GM20000 (cell line): ENCODE results near the gene KAZN.

ENCODE experiments used
- DNase-seq: peaks from one replicate; pipeline ENCODE4 v3.0.0; 2012; ENCODE audit warnings: low spot score
- TF ChIP-seq, protein P1 (sequence below): IDR thresholded peaks from 2 replicates; pipeline ENCODE4 v1.5.1; 2012; ENCODE audit warnings: mild to moderate bottlenecking, control low read depth; ENCODE audit errors: extremely low read depth, missing control alignments

Gene KAZN

DNA sequence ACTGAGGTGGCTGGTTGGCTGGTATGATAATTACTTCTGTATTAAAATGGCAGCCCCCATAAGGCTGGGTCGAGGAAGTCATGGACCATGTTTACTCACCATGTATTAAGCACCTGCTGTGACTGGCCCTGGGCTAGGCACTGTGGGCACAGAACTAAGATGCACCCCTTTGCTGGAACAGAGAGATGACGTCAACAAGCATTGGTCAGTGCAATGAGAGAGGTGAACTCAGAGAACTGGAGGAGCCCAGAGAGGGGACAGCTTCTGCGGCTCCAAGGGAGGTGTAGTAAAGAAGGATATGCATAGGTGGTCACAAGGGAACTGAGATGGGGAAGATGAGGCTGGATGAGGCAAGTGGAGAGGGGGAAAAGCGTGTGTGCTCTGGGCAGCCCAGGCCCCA, 88.7 kb downstream of the KAZN start:
- DNase-seq = no peak
- TF ChIP-seq, protein P1, sequence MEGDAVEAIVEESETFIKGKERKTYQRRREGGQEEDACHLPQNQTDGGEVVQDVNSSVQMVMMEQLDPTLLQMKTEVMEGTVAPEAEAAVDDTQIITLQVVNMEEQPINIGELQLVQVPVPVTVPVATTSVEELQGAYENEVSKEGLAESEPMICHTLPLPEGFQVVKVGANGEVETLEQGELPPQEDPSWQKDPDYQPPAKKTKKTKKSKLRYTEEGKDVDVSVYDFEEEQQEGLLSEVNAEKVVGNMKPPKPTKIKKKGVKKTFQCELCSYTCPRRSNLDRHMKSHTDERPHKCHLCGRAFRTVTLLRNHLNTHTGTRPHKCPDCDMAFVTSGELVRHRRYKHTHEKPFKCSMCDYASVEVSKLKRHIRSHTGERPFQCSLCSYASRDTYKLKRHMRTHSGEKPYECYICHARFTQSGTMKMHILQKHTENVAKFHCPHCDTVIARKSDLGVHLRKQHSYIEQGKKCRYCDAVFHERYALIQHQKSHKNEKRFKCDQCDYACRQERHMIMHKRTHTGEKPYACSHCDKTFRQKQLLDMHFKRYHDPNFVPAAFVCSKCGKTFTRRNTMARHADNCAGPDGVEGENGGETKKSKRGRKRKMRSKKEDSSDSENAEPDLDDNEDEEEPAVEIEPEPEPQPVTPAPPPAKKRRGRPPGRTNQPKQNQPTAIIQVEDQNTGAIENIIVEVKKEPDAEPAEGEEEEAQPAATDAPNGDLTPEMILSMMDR = no peak

DNA sequence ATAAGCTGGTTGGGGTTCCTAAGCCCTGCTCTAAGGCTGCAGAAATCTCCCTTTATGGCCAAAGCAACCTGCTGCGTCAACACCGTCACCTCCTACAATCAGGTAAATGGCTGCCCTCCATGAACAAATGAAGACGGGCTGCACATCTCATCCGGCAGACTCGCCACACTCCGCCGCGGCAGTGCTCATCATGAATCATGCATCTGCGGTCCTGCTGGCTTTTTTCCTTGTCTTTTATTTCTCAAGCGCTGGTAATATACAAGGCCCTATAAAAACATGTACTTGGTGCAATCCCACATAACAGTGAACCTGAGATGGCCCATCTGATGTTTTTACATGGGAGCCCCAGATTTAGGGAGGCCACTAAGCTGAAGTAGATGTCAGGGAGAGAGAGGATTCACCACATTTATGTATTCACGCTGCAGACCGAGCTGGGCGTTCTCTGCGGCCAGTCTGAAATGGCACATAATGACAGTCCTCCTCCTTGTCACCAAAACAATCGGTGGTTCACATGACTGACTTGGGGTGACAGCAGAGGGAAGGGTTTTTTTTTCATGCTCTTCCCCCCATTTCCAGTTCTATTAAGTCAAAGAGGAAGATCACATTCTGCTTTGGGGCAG, 91.6 kb downstream of the KAZN start:
- TF ChIP-seq, protein P1 = no peak
- DNase-seq = no peak

DNA sequence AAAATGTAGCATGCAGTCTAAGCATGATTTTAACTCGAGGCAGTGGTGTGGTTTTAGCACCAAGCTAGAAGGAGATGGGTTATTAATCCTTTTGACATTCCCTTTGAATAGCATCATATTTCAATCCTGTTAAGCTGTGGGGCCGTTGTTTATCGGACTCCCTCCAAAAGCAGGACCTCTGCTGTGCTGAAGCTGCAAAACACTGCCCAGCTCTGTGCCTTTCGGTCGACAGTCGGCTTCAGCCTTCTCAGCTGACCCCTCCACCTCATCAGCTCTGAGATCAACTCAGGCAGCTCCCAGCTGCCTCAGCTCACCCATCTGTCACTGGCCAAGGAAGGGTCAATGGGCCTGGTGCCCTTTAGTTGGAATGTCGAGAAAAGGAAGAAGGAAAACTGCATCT, 95.5 kb downstream of the KAZN start:
- DNase-seq = no peak

DNA sequence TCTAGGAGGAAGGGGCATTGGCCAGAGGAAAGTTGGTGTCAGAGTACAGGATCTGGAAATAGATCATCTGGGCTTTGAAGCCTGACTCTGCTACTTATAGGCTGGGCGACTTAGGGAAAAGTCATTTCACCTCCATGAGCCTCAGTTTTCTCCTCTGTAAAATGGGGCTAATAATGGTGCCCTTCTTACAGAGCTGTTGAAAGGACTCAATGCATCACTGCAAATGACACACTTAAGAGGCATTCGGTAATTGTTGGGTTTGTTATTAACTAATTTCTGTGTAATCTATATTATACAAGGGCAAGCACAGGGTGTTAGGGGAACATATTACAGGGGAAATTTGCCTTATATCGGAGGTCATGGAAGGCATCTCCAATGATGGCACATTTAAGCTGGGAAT, 96.1 kb downstream of the KAZN start:
- no peak for DNase-seq
- TF ChIP-seq, protein P1 = no peak

More for the DNA sequence above, 95.5 kb downstream of the KAZN start:
- TF ChIP-seq, protein P1 = no peak

DNA sequence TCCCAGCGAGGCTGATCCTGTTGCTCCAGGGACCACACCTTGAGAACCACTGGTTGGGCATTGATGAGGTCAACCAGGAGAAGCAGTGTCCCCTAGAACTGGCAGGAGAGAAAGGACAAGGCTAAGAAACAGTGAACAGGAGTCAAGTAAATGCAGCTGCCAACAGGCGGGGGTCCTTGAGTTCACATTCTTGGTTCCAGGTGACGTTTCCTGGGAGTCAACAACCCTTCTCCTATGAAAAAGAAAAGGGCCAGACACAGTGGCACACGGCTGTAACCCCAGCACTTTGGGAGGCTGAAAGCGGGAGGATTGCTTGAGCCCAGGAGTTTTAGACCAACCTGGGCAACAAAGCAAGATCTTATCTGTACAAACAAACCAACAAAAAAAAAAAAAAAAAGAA, 98.3 kb downstream of the KAZN start:
- TF ChIP-seq, protein P1 = no peak
- no peak for DNase-seq

DNA sequence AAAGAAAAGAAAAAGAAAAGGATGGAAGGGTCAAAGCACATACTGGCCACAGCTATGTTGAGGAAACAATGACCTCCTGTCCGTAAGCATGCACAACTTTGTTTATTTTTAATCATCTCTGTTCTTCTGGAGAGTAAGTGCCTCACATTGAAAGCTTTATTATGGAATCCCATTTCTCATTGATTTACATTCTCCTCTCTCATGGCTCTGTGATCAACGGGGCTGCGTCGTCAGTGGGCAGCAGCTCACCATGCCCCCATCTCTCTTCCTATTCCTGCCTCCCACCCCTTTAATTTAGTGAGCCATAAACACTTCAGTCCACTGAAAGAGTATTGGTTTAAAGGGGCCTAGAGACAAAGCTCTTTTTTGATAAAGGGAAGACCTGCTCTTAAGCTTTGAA, 98.9 kb downstream of the KAZN start:
- no peak for DNase-seq
- TF ChIP-seq, protein P1 = no peak

- no peak for DNase-seq
- TF ChIP-seq, protein P1 = no peak
Observed at GRCh38 chr1:14698314-14698713, 99.8 kb downstream of the KAZN start.
